COR-L47 (cell line): ENCODE measurements around the gene EVI2A.
"Not testable (repeated sequence)": the region's sequence is repeated elsewhere in the genome, so short reads cannot be mapped to it uniquely, and the experiment has no call there.

ENCODE experiments used
- DNase-seq: peaks from one replicate; lab custom pipeline; 2025; lab: John Stamatoyannopoulos, UW

EVI2A gene

GRCh38 chr17:31321481-31321880, at the start of gene EVI2A:
EVI2A (minus strand) TSS chr17:31321622; CDS start chr17:31319013, 2,609 bp downstream.
- no peak for DNase-seq

- DNase-seq: no peak
Observed at GRCh38 chr17:31369266-31369665, 47.8 kb upstream of the EVI2A start.

GRCh38 chr17:31366088-31366487, 44.7 kb upstream of the EVI2A start:
- no peak for DNase-seq

- DNase-seq: no peak
Observed at GRCh38 chr17:31364012-31364411, 42.6 kb upstream of the EVI2A start.

- no peak for DNase-seq
Observed at GRCh38 chr17:31357839-31358394, 36.5 kb upstream of the EVI2A start.

- no peak for DNase-seq
Observed at GRCh38 chr17:31357091-31357490, 35.7 kb upstream of the EVI2A start.

GRCh38 chr17:31355935-31356334, 34.5 kb upstream of the EVI2A start:
- no peak for DNase-seq

- no peak for DNase-seq
Observed at GRCh38 chr17:31349454-31349853, 28.0 kb upstream of the EVI2A start.

GRCh38 chr17:31345191-31345747, 23.8 kb upstream of the EVI2A start:
- DNase-seq: not testable (repeated sequence)

GRCh38 chr17:31339906-31340661, 18.7 kb upstream of the EVI2A start:
- DNase-seq: no peak

GRCh38 chr17:31329221-31329620, 7.8 kb upstream of the EVI2A start:
- no peak for DNase-seq

GRCh38 chr17:31328160-31328535, 6.7 kb upstream of the EVI2A start:
- no peak for DNase-seq

GRCh38 chr17:31327534-31328159, 6.2 kb upstream of the EVI2A start:
- no peak for DNase-seq

GRCh38 chr17:31323551-31323950, 2.1 kb upstream of the EVI2A start:
- DNase-seq: no peak

- DNase-seq: no peak
Observed at GRCh38 chr17:31321966-31322365, 544 bp upstream of the EVI2A start.

- DNase-seq: no peak
Observed at GRCh38 chr17:31320791-31321190, 631 bp downstream of the EVI2A start.

- DNase-seq: no peak
Observed at GRCh38 chr17:31320241-31320640, 1.2 kb downstream of the EVI2A start.

- DNase-seq: no peak
Observed at GRCh38 chr17:31318851-31319661, 2.4 kb downstream of the EVI2A start.

GRCh38 chr17:31318298-31318801, 3.1 kb downstream of the EVI2A start:
- no peak for DNase-seq

GRCh38 chr17:31314782-31315100, 6.7 kb downstream of the EVI2A start:
- no peak for DNase-seq

- no peak for DNase-seq
Observed at GRCh38 chr17:31313982-31314781, 7.2 kb downstream of the EVI2A start, which contains the start of gene EVI2B. EVI2B (minus strand) TSS chr17:31314054; CDS start chr17:31305609, 8,445 bp downstream.
